ENCODE measurements around the gene APBB2.

DNA sequence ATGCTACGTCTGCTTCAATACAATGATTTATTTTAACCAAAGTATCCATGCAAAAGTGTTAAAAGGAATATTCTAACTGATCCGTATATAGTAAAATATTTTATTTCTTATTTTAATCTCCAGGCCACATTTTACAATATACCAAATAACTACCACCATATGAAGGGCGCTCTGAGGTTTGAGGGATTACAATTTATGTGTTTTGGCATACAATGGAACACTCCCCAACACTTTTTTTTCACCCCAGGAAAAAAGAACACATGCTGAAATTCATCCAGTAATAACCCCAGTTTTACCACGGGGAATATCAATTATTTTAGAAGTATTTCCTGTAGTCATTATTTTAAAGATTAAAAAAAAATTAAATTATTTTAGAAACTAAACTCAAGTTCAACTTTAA, 65.4 kb downstream of the APBB2 start:
- TF ChIP-seq CTCF (IDR thresholded peaks at IDR 0.05) (no peak), POLR2A (IDR thresholded peaks at IDR 0.05) (no peak)
